IPS DF 19.7 (cell line): ENCODE data around the gene CCDC57.
"Not testable (repeated sequence)": the region's sequence is repeated elsewhere in the genome, so short reads cannot be mapped to it uniquely, and the experiment has no call there.

Experiments used
- DNase-seq: peaks from one replicate; pipeline ENCODE4 v3.0.0-alpha.2; 2013; ENCODE audit warnings: low read depth, low spot score

Gene CCDC57, protein sequence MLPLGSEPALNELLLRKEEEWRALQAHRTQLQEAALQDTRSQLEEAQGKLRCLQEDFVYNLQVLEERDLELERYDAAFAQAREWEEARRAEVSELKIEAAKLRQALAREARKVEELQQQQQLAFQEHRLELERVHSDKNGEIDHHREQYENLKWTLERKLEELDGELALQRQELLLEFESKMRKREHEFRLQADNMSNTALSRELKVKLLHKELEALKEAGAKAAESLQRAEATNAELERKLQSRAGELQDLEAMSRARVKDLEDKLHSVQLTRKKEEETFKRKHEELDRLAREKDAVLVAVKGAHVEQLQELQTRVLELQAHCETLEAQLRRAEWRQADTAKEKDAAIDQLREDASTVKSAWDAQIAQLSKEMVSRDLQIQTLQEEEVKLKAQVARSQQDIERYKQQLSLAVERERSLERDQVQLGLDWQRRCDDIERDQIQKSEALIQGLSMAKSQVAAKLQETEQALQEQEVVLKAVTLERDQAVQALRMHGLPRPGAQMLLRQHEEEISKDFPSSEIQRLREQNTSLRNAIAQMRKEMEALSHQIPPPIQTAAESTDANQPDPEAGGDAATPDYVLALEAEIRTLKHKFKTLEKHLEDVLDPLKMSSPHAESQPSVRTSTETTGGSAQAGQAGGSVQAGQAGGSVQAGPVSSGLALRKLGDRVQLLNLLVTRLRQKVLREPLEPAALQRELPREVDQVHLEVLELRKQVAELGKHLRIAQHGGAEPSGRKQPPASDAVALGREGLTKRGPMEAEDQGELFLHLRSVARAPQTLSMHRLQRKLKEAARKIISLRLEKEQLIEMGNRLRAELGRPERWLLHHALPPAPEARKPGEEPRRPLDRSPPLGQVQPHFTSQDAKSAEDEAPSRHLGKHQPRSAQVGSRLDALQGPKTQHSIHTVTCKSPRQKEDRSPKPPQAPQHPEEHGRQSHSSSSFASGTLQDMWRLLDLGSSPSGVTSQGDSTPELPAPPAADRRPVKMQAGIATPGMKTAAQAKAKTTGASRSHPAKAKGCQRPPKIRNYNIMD

GRCh38 chr17:82212331-82213250 lies at the start of gene CCDC57:
TSS of gene CCDC57 (minus strand) at chr17:82212842. CDS start at chr17:82201944, 10,898 bp downstream.
- no peak for DNase-seq

DNA sequence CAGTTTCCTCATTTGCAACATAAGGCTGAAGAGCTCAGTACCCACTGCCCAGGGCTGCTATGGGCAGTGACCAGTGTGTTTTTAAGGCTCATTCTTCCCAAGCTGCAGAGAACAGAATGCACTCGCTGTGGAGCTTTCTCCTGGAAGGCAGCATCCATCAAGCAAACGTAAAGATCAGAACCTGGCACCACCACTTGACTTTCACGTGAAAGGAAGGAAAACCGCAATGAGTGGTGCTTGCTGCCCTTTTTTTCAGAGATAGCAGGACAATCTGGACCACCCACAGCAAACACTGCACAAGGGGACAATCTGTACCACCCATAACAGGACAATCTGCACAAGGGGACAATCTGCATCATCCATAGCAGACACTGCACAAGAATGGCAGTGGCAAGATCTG lies 49.7 kb upstream of the CCDC57 start:
- no peak for DNase-seq

DNA sequence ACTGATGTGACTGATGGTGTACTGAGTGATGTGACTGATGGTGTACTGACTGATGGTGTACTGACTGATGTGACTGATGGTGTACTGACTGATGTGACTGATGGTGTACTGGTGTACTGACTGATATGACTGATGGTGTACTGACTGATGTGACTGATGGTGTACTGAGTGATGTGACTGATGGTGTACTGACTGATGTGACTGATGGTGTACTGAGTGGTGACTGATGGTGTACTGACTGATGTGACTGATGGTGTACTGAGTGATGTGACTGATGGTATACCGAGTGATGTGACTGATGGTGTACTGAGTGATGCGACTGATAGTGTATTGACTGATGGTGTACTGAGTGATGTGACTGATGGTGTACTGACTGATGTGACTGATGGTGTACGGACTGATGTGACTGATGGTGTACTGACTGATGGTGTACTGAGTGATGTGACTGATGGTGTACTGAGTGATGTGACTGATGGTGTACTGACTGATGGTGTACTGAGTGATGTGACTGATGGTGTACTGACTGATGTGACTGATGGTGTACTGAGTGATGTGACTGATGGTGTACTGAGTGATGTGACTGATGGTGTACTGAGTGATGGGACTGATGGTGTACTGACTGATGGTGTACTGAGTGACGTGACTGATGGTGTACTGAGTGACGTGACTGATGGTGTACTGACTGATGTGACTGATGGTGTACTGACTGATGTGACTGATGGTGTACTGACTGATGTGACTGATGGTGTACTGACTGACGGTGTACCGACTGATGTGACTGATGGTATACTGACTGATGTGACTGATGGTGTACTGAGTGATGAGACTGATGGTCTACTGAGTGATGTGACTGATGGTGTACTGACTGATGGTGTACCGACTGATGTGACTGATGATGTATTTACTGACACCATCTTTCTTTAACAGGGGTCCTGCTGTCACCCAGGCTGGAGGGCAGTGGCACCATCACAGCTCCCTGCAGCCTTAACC lies 47.6 kb upstream of the CCDC57 start:
- not testable (repeated sequence) for DNase-seq

- DNase-seq, result no peak
Measured at GRCh38 chr17:82258555-82258954, 45.9 kb upstream of the CCDC57 start.

- DNase-seq, result no peak
Measured at GRCh38 chr17:82257473-82257872, 44.8 kb upstream of the CCDC57 start.

DNA sequence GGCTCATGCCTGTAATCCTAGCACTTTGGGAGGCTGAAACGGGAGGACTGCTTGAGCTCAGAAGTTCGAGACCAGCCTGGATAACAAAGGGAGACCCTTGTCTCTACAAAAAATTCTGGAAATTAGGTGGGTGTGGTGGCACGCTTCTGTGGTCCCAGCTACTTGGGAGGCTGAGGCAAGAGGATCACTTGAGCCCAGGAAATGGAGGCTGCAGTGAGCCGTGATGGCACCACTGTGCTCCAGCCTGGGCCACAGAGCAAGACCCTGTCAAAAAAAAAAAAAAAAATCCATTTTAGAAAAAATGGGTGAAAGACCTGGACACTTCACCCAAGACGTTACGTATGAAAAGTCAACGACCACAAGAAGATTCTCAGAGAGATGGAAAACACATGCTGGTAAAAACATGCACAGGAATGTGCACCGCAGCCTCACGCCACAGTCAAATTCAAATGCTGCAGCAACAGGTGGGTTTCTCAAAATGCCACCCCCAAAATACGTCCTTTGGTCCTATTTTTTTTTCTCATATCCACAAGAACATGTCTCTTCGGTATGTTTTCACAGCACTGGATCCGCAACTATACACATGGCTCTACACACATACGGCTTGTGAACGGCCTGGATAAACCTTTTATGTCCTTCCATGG lies 43.7 kb upstream of the CCDC57 start:
- no peak for DNase-seq

DNA sequence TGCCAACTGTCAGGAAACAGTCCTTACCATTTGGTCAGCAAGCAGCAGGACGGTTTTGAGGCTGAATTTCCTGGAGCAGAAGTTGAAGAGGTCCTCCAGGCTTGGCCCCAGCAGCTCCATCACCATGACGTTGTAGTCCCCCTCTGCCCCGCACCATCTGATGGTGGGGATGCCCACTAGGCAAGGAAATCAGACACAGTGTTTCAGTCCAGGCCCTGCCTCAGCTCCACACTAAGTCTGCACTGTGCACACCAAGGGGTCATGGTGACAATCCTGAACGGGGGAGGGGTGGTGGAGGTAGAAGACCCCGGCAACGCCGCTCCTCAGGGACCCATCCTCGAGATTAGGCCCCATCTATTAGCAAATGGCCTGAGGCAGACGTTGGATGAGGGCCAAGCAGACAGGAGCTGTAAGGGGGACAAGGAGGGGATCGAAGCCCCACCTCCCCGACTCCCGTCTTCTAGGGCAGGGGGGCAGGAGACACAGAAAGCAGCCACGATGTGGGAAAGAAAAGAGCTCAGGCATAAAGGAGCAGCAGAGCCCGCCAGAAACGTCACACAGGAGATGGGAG lies 42.8 kb upstream of the CCDC57 start:
- DNase-seq, result no peak

DNA sequence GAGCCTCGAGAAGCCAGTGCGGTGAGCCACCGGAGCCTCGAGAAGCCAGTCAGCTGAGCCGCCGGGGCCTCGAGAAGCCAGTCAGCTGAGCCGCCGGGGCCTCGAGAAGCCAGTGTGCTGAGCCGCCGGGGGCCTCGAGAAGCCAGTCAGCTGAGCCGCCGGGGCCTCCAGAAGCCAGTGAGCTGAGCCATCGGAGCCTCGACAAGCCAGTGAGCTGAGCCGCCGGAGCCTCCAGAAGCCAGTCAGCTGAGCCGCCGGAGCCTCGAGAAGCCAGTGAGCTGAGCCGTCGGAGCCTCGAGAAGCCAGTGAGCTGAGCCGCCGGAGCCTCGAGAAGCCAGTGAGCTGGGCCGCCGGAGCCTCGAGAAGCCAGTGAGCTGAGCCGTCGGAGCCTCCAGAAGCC lies 42.1 kb upstream of the CCDC57 start:
- not testable (repeated sequence) for DNase-seq

DNA sequence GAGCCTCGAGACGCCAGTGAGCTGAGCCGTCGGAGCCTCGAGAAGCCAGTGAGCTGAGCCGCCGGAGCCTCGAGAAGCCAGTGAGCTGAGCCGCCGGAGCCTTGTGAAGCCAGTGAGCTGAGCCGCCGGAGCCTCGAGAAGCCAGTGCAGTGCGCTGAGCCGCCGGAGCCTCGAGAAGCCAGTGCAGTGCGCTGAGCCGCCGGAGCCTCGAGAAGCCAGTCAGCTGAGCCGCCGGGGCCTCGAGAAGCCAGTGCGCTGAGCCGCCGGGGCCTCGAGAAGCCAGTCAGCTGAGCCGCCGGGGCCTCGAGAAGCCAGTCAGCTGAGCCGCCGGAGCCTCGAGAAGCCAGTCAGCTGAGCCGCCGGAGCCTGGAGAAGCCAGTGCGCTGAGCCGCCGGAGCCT lies 41.5 kb upstream of the CCDC57 start:
- not testable (repeated sequence) for DNase-seq

DNA sequence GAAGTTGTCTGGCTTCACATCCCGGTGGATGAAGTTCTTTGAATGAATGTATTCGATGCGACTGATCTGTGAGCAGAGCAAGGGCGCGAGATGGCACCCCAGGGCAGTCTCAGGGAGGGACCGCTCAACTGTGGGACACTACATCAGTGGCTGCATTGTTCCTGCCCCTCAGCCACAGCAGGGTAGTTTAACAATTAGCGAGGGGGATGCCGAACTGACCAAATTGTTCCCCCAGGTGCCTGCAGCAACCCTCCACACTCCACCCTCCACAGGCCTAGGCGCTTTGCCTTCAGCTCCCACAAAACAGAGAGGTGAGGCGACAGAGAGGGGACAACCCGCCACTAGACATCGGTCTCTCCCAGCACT lies 40.5 kb upstream of the CCDC57 start:
- no peak for DNase-seq

DNA sequence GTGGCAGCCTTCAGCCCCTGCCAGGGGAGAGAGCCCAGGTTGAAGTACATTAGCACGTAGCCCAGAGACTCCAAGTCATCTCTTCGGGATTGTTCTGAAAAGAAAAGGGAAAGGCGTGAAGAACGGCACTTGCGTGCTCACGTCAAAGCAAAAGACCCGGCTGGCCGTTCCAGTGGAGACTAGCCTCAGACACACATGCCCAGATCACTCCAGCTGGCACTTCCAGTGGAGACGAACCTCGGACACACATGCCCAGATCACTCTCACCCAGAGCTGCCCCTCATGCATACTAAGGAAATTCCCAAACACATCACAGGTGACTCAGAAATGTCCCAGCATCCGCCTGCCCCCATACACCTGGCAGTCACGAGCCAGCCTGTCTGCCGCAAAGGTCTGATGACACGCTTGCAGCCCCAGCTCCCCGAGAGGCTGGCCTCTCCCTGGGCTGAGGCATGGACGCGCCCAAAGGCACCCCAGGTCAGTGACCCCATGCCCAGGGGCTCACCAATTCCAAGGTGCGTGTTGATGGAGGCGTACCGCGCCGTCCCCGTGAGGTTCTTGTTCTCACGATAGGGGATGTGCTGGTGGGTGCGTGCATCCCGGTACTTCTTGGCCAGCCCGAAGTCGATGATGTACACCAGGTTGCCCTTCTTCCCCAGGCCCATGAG lies 40.0 kb upstream of the CCDC57 start:
- no peak for DNase-seq

- no peak for DNase-seq
Measured at GRCh38 chr17:82250868-82251500, 38.3 kb upstream of the CCDC57 start.

- DNase-seq, result no peak
Measured at GRCh38 chr17:82249896-82250581, 37.4 kb upstream of the CCDC57 start.

- no peak for DNase-seq
Measured at GRCh38 chr17:82248815-82249674, 36.4 kb upstream of the CCDC57 start.

DNA sequence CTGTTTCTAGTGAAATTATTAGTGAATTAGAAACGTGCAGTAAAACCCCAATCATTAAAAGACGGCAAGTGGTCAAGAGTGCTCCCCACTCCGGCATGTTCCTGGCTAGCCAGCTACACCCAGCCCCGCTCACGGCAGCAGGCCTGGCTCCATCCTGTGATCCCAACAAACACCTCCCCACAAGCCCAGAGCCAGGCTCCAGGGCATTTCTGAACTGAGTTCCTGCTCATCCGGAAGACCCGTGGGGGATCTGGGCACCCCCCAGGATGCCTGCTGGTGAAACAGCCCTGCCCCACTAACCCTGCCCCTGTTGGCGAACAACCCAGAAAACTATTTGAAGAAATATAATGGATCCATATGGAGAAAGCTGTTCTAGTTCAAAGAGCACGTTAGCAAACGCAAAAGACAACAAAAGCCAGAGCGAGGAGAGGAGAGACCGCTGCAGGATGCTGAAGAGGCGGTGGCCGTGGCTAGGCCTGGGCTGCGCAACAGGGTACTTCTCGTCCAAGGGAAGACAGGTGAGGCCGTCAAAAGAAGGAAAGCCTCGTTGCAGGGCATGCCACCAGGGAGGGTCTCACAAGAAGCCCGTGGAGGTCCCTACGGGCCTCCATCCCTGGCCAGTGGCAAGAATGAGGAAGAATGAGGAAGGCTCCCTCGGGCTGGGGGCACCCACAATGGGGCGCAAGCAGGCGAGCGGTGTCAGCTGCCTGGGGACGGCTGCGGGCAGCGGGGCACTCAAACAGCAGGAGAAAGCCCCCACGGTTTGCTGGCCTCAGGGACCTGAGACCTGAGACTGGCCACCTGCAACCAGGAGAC lies 35.4 kb upstream of the CCDC57 start:
- no peak for DNase-seq
